Epithelial cell of prostate (primary cell): ENCODE data around the gene CCDC188.

Experiments used
- DNase-seq: peaks from one replicate; pipeline ENCODE4 v3.0.0-alpha.2; 2011; ENCODE audit warnings: low read depth, low spot score
- H3K27ac ChIP-seq: fragments of 450-650 bp; 2 replicates; pipeline ENCODE4 v1.5.1; 2017; ENCODE audit warnings: mild to moderate bottlenecking

Gene CCDC188

DNA sequence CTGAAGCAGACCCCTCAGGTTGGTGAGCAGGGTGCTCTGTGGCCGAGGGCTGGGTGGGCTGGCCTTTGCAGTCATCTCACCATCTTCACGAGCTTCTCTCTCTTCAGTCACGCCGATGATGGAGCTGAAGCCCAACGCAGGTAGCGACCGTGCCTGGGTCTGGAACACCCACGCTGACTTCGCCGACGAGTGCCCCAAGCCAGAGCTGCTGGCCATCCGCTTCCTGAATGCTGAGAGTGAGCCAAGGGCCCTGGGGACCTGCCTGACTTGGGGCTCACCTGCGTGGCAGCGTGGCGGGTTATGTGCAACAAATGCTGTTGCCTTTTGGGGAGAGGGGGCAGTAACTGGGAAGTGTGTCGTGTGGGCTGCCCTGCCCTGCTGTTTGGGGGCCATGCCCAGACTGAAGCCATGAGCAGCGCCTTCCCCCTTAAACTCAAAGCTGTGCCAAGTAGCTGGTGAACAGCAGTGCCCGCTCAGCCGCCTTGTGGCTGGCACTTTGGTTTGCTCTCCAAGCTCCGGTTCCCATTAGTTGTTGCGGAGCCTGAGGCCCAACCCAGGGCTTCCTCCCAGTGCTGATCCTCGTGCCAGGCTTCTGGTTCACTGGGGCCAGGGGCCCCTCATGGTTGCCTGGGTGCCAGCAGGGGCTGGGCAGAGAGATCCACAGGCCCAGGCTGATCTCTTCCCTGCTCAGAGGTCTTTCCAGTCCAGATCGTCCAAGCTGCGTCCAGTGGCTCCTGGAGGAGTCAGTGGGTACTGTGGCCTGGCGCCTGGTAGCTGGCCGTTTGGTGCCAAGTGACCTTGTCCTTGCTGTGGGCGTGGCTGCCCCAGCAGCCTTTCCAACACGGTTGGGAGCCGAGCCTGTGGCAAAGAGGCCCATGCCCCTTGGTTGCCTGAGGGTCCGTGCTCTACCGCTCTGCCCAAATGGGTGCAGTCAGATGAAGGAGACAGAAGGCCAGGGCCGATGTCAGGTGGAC lies 25.4 kb downstream of the CCDC188 start:
- no peak overlapping the region for H3K27ac ChIP-seq
- no peak for DNase-seq

DNA sequence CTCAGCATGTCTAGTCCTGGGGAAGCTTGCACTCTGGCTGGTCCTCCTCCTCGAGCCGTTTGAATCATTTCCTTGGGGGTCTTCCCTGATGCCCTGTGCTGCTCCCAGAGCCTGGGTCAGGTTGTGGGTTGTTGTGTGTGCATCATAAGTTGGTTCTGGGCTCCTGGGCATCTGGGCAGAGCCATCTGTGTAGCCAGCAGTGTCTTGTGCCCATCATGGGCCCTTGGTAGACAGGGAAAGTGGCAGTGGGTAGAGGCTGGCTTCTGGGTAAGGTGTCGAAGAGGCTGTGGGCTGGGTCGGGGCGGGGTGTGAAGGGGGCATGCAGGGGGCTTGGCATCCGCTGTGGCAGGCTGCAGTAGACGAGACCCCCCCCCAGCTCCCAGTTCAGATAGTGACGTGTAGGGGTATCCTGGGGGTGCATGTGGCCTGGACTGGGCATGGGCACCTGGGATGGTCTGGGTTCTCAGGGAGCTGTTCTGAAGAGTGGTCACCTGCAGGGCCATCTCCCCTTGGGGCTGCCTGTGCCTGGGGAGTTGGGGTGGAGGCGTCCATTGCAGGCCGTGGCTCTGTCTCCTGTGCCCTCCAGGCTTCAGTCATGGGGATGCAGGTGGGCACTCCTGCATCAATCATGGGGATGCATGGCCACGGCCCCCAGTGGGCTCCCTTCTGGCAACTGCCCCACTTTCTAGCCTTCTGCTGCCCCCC lies 26.6 kb downstream of the CCDC188 start:
- no peak for DNase-seq
- H3K27ac ChIP-seq = no peak overlapping the region

DNA sequence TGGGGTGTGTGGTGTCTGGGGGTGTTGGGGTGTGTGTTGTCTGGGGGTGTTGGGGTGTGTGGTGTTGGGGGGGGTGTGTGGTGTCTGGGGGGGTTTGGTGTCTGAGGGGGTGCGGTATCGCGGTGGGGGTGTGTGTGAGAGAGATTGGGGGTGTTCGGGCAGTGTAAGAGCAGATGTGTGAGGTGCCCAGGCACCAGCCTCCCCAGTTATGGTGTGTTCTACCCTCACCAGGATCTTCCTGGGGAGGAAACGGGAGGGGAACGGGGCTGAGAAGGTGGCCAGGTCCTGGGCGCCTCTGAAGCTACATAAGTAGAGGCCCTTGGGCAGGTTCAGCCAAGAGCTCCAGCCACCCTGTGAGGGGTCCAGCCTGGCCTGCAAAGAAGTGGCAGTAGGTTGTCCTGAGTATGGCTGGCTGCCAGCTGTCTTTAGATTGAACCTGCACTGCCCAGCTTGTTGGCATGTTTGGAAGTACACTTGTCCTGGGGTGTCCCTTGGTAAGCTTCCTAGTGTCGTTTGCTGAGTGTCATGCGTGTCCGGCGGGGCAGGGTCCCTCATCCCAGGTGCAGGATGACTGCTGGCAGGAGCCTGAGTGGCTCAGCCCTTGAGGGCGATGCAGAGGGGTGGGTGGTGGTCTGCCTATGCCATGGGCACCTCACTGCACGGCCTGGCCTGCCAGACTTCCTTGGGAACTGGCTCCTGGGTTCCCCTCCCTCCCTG lies 27.3 kb downstream of the CCDC188 start:
- DNase-seq = no peak
- H3K27ac ChIP-seq = no peak overlapping the region

DNA sequence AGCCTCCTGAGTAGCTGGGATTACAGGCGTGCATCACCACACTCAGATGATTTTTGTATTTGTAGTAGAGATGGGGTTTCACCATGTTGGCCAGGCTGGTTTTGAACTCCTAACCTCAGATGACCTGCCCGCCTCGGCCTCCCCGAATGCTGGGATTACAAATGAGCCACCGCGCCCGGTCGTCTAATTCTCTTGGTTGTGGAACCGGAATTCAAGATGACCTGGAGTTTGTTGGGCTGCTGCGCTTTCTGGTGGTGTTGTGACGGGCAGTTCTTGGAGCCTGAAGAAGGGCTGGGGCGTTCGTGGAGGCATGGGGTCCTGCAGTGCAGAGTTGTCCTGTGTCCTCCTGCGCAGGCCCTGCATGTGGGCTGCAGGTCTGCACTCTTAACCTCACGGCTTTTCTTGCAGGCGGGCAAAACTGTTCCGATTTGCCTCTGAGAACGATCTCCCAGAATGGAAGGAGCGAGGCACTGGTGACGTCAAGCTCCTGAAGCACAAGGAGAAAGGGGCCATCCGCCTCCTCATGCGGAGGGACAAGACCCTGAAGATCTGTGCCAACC lies 28.9 kb downstream of the CCDC188 start:
- DNase-seq = no peak
- no peak overlapping the region for H3K27ac ChIP-seq

DNA sequence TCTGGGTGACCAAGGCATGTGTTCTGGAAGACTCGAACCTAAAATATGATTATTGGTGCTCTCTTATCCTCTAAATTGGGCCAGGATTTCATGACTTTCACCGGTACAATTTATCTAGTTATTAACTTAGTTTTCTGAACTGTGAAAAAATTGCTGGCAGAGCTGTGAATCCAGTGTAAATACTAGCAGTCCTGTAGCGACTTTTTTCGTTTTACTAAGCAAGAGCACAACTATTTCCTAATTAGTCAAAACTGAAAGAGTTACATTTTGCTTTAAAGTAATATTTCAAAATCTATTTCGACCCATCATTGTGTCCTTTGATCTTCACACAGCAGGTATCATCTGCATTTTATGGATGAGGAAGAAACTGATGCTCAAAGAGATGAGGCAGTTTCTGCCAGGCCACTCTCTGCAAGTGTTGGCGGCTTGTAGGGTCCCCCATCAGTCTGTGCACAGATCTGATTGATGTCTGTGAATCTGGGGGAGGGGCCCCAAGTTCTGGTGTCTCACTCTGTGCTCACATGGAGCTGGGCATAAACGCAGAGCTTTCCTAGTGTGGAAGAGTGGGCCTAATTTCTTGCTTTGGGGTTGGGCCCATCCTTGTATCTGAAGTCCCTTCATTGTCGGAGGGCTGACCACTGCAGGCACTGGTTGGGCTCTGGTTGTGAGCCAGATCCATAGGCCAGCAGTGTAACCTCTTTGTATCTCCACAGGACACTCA lies 32.4 kb downstream of the CCDC188 start:
- H3K27ac ChIP-seq = peak overlapping the region; percentile 67
- DNase-seq = no peak

DNA sequence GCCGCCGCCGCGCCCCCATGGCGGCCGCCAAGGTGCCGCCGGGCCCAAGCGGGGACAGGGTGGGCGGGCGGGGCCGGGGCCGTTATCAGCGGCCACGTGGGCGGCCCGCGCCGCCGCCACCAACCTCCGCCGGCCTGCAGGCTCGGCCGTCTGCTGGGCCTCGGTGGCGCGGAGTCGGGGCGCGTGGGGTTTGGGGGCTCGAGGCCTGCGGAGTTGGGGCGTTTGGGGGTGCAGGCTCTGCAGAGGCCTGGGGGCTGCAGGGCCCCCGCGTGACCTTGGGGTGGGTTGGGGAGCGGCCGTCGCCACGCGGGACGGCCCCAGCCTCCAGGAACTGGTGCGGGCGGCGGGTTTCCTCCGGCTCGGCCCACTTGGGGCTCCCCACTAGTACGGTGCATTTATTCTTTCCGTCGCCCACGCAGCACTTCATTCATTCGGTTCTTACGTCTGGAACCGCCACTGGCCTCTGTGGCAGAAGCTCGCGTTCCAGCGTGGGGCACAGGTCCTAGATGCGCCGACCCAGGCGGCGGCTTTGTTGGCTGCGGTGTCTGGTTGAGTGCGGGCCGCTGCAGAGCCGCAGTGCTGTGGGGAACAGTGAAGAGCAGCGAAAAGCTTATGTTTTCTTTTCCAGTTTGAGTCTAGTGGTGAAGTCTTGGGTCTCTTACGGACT lies 33.1 kb downstream of the CCDC188 start:
- peak overlapping the region; percentile 67 for H3K27ac ChIP-seq

DNA sequence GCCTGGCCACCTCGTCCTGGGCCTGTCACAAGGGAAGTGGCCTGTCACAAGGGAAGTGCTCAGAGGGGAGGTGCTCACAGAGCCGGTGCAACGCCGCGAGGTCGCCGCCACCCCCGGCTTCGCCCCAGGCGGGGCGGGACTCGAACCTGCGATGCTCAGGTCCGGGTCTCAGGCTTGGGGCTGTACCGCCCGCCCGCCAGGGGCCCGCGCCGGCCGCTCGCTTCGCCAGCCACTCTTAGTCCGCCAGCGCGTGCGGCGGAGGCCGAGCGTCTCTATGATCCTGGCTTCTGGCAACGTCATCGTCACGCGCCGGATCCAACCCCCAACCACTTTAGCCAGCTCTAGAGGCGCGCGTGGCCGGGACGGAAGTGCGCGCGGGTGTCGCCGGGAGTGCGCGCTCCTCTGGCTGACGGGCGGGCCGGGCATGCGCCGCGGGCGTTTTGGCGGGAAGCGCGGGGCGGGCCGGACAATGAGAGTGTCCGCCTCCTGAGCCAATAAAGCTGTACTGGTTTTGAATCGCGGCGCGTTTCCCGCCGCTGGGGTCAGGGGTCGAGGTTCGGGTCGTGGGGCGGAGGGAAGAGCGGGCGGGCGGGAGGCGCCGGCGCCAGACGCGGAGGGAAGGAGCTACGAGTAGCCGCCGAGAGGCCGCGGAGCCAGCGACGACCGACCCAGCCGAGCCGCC lies 33.8 kb downstream of the CCDC188 start, which contains the start of gene TRMT2A:
Gene TRMT2A, minus strand, starts transcription at position 276 of the 682 bp plus-strand sequence. CDS start 320 bp downstream, outside the sequence.
- H3K27ac ChIP-seq = peak within 1 kb of the TSS; percentile 67
- DNase-seq = peak; percentile 91

More for the DNA sequence above, 33.1 kb downstream of the CCDC188 start:
- DNase-seq = no peak

DNA sequence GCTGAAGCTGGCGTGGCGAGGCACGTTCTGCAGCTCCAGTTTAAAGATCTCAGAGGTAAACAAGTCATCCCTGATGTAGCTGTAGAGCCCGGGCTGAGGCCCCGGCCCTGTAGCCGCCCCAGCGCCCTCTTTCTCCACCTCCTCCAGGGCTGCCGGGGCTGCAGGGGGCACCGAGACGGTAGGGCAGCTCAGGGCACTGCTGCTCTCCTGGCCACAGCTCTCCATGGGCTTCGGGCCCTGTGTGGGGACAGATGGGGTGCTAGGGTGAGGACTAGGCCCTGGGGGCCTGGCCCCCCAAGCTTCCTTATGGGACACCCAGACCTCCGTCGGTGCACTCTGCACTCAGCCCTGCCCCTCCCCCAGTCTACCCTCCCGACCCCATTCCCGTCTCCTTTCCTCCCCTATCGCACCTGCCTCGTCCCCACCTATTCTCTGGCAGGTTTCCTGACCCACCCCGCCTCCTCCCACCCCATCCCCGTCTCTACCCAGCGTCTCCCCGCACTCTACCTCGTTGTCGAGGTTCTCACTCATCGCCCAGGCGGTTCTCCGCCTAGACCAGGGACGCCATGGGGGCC lies 34.4 kb downstream of the CCDC188 start:
- H3K27ac ChIP-seq = peak overlapping the region; percentile 67
- DNase-seq = no peak

DNA sequence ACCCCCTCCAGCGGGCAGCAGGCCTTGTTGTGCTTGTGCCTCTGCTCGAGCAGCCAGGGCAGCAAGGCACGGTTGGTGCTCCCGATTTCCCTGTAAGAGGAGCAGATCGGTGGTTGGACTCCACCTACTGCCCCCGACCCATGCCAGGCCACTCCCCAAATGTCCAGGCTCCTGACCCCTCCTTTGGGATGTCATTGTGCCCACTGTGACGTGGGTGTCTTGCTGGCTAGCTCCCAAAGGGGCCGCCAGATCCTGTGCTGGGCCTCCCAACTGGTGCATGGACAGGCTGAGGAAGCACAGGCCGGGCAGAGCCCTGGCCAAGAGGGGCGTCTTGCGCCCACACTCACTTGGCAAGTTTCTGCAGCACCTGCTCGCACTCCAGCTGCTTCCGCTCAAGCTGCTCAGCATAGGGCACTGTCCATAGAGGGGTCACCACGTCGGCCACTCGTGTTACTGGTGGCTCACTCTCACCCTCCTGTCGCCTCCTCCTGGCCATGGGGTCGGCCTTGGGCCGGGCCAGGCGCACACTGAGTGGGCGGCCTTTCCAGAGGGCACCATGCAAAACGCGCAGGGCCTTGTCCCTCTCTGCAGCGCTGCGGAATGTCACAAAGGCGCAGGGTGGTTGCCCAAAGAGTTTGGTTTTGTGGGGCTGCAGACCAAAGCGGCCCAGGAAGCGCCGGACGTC lies 35.0 kb downstream of the CCDC188 start, which contains the start of gene RANBP1:
Gene RANBP1, plus strand, starts transcription at position 414 of the 685 bp plus-strand sequence. Its CDS starts 81 bp downstream, at position 495.
- no peak for DNase-seq
- peak within 1 kb of the TSS; percentile 67 for H3K27ac ChIP-seq

DNA sequence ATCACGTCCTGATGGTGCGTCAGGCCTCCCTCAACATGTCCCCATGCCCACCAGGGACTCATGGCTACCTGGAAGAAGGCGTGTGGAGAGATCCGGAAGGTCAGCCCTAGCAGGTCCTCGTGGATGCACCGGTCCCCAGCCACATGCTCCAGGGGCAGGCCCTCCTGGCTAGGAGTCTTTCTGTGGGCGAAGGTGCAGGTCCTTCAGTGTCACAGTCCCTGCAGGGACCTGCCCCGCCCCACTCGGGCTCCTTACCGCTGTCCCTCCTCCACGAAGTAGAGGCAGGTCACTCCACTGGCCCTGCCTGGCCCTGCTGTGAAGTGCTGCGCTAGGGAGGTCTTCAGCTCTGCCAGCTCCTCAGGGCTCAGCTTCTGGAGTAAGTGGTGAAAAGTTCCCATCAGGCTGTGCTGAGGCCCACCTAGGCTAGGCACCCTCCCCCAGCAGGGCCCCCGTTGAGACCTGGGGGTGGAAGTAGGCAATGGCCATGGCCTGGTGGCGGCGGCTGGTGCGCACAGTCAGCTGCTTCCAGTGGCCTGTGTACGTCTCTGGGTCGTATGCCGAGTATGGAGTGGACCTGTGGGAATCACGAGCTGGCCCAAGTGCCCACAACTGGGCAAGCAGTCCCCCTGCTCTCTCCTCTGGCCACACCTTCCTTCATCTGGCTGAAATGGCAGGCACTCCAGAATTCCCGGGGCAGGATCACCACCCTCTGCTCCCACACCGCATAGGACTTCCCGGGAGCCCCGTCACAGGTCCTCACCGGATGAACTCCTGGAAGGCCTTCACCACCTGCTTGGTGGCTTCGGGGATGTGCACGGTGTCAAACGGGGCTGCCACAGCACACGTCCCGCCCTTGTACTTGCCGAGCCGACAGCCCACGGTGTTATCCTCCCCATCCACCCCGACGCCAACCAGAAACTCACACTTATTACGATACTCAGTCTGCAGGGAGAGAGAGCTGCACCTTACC lies 36.1 kb downstream of the CCDC188 start:
- no peak for DNase-seq
- no peak overlapping the region for H3K27ac ChIP-seq

DNA sequence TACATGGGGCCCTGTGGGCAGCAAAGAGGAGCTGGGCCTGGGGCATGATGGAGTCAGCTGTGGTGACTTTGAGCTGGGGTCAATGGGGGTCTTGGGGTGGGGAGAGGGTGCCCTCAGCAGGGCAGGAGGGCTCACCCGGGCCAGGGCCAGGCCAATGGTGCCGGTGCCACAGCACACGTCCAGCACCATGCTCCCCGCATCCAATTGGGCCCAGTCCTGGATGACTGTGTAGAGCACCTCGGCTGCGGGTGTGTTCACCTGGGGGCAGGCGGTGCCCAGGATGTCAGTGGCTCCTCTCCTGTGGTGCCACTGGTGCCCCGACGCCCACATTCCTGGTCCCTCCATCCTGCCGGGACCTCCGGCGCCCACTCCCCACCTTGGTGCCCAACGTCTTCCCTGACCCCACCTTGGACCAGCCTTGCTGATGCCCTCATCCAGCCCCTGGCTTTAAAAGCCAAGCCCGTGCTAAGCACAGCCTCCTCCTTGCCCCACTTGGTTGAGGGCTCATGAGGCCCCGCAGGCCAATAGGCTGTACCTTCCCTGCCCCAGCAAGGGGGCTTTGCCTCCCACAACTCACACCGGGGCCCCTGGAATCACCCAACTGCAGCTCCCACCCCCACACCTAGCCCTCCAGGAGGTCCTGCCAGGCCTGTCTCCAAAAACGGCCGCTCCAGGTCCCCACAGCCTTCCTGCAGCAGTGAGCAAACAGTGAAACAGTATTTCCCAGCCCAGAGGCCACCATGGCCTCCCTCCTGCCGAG lies 37.1 kb downstream of the CCDC188 start:
- no peak for DNase-seq
- no peak overlapping the region for H3K27ac ChIP-seq

DNA sequence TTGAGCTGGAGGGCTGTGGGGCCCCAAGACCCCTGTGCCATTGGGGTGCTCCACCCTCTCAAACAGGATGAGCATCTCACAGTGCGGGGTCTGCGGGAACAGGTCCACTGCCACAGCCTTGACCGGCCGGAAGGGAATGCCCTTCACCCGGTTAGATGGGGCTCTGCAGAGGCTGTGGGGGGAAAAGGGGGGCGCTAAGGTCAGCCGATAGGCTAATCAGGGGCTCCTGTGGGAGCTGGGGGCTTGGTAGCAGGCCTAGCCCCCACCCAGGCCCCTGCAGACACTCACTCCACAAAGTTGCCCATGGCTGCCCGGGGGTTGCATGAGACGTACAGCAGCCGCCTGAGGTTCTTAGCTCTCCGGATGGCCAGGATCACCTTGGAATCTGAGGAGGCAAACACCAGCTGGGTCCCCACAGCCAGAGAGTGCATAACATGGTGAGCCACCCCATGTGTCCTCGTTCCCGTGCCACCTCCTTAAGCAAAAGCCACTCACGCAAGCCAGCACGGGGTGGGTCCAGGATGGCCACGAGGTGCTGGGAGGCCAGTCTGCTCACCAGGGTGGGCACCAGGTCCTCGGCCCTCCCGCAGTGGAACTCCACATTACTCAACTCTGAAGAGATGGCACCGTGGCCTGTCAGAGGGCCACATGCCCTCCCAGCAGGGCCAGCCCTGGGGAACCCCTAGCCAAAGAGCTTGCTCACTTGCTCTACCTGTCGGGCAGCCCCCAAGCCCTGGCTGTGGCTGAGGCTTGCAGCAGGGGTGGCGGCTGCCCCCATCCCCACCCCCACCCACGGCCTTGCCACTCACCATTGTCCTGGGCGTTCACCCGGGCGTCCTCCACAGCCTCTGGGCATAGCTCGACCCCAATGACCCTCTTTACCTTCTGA lies 38.0 kb downstream of the CCDC188 start:
- no peak overlapping the region for H3K27ac ChIP-seq
- DNase-seq = no peak

DNA sequence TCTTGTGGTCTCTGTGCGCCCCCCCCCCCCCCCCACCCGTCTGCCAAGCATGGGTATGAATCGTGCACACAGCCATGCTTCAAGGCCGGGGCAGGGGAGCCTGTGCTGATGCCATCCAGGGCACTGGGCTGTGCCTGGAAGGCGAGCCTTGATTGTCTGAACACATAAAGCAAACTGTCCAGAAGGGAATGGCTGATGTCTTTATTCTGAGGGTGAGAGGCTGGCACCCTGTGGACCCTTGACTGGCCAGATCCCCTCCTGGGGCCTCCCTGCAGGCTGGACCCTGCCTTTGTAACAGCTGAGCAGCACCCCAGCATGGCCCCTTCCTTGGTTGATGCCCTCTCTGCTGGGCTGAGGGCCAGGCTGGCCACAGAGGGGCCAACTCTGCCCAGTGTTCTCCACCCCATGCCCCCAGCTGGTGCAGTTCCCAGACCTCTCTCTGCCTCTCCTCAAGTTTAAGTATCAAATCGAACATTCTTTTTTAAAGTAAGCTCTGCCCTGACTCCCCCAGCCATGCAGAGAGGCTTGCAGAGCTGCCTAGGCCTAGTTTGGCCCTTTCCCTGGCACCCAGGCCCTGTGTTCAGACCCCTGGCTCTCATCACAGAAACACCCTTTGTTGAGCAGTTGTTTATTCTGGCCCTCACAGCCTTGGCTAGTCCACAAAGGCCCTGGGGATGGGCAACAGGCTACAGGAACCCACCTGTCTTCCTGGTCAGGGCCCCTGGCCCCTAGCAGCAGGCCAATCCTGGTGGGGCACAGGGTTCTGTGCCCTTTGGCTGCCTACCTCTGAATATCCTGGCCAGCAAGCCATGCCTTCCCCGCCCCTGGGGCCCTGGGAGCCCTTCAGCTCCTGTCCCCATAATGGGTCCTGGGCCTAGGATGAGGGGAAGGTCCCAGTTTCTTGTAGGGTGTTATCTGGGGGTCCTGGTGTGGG lies 38.9 kb downstream of the CCDC188 start:
- H3K27ac ChIP-seq = no peak overlapping the region

More for the DNA sequence above, 38.9 kb downstream of the CCDC188 start:
- no peak for DNase-seq
